WTC11 (cell line): ENCODE results near the gene QSOX2. TPM values are rescaled to one million over a fixed set of nuclear protein-coding genes. Genes with fewer than 3 reads are reported as not detected.

Experiments
- ATAC-seq: fragments of 200-7000 bp; cut with Tn5 transposase; 2 replicates; pipeline ENCODE4 v1.10.0; 2021; ENCODE audit warnings: mild to moderate bottlenecking, moderate library complexity
- CTCF ChIA-PET: fragments of 300-600 bp; sonication (Branson Sonifier 250); formaldehyde crosslinking; loops from one replicate; lab custom pipeline; 2021; ENCODE audit warnings: antibody characterized with exemption; lab: Charles Lee
- POLR2A ChIA-PET: fragments of 350-600 bp; sonication (Branson Sonifier 250); formaldehyde crosslinking; loops from one replicate; lab custom pipeline; 2021; ENCODE audit warnings: antibody characterized with exemption; lab: Charles Lee
- DNase-seq: peaks from one replicate; pipeline ENCODE4 v3.0.0; 2021; ENCODE audit warnings: low spot score
- H3K27ac Mint-ChIP-seq: 2 replicates; pipeline ENCODE4 v1.8.0; 2021; ENCODE audit warnings: mixed read lengths
- H3K27me3 Mint-ChIP-seq: 2 replicates; pipeline ENCODE4 v1.8.0; 2021; ENCODE audit warnings: low read depth, mild to moderate bottlenecking, moderate library complexity, mixed read lengths
- H3K36me3 Mint-ChIP-seq: 2 replicates; pipeline ENCODE4 v1.8.0; 2021; ENCODE audit warnings: mixed read lengths
- H3K4me1 Mint-ChIP-seq: 2 replicates; pipeline ENCODE4 v1.8.0; 2022; ENCODE audit warnings: mixed read lengths
- H3K4me3 Mint-ChIP-seq: 2 replicates; pipeline ENCODE4 v1.8.0; 2021; ENCODE audit warnings: mild to moderate bottlenecking, moderate library complexity, mixed read lengths
- H3K9me3 Mint-ChIP-seq: 2 replicates; pipeline ENCODE4 v1.8.0; 2021; ENCODE audit warnings: mixed read lengths
- CTCF ChIP-seq: fragments of 200-600 bp; IDR thresholded peaks from 2 replicates; pipeline ENCODE4 v1.8.0; 2022; ENCODE audit warnings: antibody characterized with exemption
- ESRRA ChIP-seq: sonication (generic); formaldehyde crosslinking; IDR thresholded peaks from 2 replicates; pipeline ENCODE4 v1.8.1; 2022; ENCODE audit warnings: mild to moderate bottlenecking, missing genetic modification reagents, borderline replicate concordance
- FOXJ3 ChIP-seq: sonication (generic); formaldehyde crosslinking; IDR thresholded peaks from 2 replicates; pipeline ENCODE4 v1.9.0; 2021; ENCODE audit warnings: missing genetic modification reagents, mild to moderate bottlenecking, borderline replicate concordance
- HMGXB4 ChIP-seq: sonication (generic); formaldehyde crosslinking; IDR thresholded peaks from 2 replicates; pipeline ENCODE4 v1.8.1; 2023; ENCODE audit warnings: mild to moderate bottlenecking, moderate library complexity, missing genetic modification reagents
- IRF1 ChIP-seq: sonication (generic); formaldehyde crosslinking; IDR thresholded peaks from 2 replicates; pipeline ENCODE4 v1.8.0; 2023; ENCODE audit warnings: missing genetic modification reagents
- JAZF1 ChIP-seq: fragments of 250-450 bp; sonication (Bioruptor Pico); IDR thresholded peaks from 2 replicates; pipeline ENCODE4 v1.9.0; 2021; ENCODE audit warnings: moderate library complexity, mild to moderate bottlenecking, inconsistent platforms
- MYBL2 ChIP-seq: sonication (generic); formaldehyde crosslinking; IDR thresholded peaks from 2 replicates; pipeline ENCODE4 v1.8.1; 2023; ENCODE audit warnings: mild to moderate bottlenecking, moderate library complexity, missing genetic modification reagents
- PRRX2 ChIP-seq: fragments of 250-450 bp; sonication (Bioruptor Pico); IDR thresholded peaks from 2 replicates; pipeline ENCODE4 v1.8.0; 2021; ENCODE audit warnings: mild to moderate bottlenecking
- RORB ChIP-seq: fragments of 250-450 bp; sonication (Bioruptor Pico); IDR thresholded peaks from 2 replicates; pipeline ENCODE4 v1.9.0; 2021; ENCODE audit warnings: mild to moderate bottlenecking
- SMAD3 ChIP-seq: sonication (generic); formaldehyde crosslinking; IDR thresholded peaks from 2 replicates; pipeline ENCODE4 v1.8.0; 2022; ENCODE audit warnings: missing genetic modification reagents, mild to moderate bottlenecking, borderline replicate concordance
- SOX15 ChIP-seq: fragments of 250-450 bp; sonication (Bioruptor Pico); IDR thresholded peaks from 2 replicates; pipeline ENCODE4 v1.9.0; 2021; ENCODE audit warnings: mild to moderate bottlenecking
- STAT6 ChIP-seq: sonication (generic); formaldehyde crosslinking; conservative IDR thresholded peaks from 2 replicates; pipeline ENCODE4 v1.8.1; 2023; ENCODE audit warnings: mild to moderate bottlenecking, low read depth, missing genetic modification reagents, moderate library complexity
- USF1 ChIP-seq: sonication (generic); formaldehyde crosslinking; IDR thresholded peaks from 2 replicates; pipeline ENCODE4 v1.8.0; 2022; ENCODE audit warnings: mild to moderate bottlenecking, missing genetic modification reagents
- USF2 ChIP-seq: sonication (generic); formaldehyde crosslinking; IDR thresholded peaks from 2 replicates; pipeline ENCODE4 v1.8.1; 2023; ENCODE audit warnings: mild to moderate bottlenecking, missing genetic modification reagents, moderate library complexity
- ZNF219 ChIP-seq: sonication (generic); formaldehyde crosslinking; IDR thresholded peaks from 2 replicates; pipeline ENCODE4 v1.8.0; 2023; ENCODE audit warnings: missing genetic modification reagents, mild to moderate bottlenecking, borderline replicate concordance
- ZNF232 ChIP-seq: sonication (generic); formaldehyde crosslinking; IDR thresholded peaks from 2 replicates; pipeline ENCODE4 v1.8.0; 2022; ENCODE audit warnings: mild to moderate bottlenecking, missing genetic modification reagents
- ZNF263 ChIP-seq: sonication (generic); formaldehyde crosslinking; IDR thresholded peaks from 2 replicates; pipeline ENCODE4 v1.8.1; 2022; ENCODE audit warnings: low read depth, mild to moderate bottlenecking, moderate library complexity, missing genetic modification reagents
- ZNF281 ChIP-seq: sonication (generic); formaldehyde crosslinking; IDR thresholded peaks from 2 replicates; pipeline ENCODE4 v1.8.0; 2023; ENCODE audit warnings: mild to moderate bottlenecking, missing genetic modification reagents
- ZNF416 ChIP-seq: fragments of 250-450 bp; sonication (Bioruptor Pico); IDR thresholded peaks from 2 replicates; pipeline ENCODE4 v1.9.0; 2021; ENCODE audit warnings: mild to moderate bottlenecking, inconsistent platforms
- total RNA-seq: library from RNA; stranded (reverse); gene quantifications from 3 replicates; pipeline ENCODE4 v1.2.3, GENCODE V29; 2021

Gene QSOX2
- total RNA-seq, 1 experiment from 2014 or later, result 33.2 TPM

- ChIA-PET CTCF (interaction anchor here (0.8 to 2.9 kb wide), 5 partner anchors 18 to 147 kb away, joined by 3 to 22 read pairs (median 3); no protein-coding TSS in a partner anchor), POLR2A (no interaction called here)
- no peak overlapping the region for H3K27ac Mint-ChIP-seq
These were observed 40.1 kb upstream of the QSOX2 start for GRCh38 chr9:136285501-136286358.

GRCh38 chr9:136284951-136285350 lies 39.3 kb upstream of the QSOX2 start:
- ChIA-PET CTCF (interaction anchor here (0.7 to 2.9 kb wide), 5 partner anchors 17 to 524 kb away, joined by 3 to 22 read pairs (median 3); no protein-coding TSS in a partner anchor), POLR2A (no interaction called here)
- Mint-ChIP-seq H3K36me3 (no peaks in the 10 kb centered on the region), H3K27ac (no peak overlapping the region), H3K4me1 (peaks cover 7% of the 10 kb centered on the region; the same call in 1 of the 2 replicates), H3K9me3 (peaks cover 3% of the 10 kb centered on the region; the same call in 1 of the 2 replicates), H3K27me3 (no peaks in the 10 kb centered on the region), H3K4me3 (no peak overlapping the region)
- no peak for ATAC-seq
- DNase-seq, result no peak
- TF ChIP-seq IRF1 (CRISPR knock-in tag) (no peak), ZNF416 (no peak), ZNF263 (no peak), SOX15 (CRISPR knock-in tag) (no peak), ESRRA (CRISPR knock-in tag) (no peak), ZNF281 (CRISPR knock-in tag) (no peak), HMGXB4 (CRISPR knock-in tag) (no peak), RORB (no peak), SMAD3 (CRISPR knock-in tag) (no peak), FOXJ3 (no peak), JAZF1 (CRISPR knock-in tag) (no peak), CTCF (no peak)

More at GRCh38 chr9:136285501-136286358, 40.1 kb upstream of the QSOX2 start:
- Mint-ChIP-seq H3K9me3 (no peaks in the 10 kb centered on the region), H3K36me3 (no peaks in the 10 kb centered on the region), H3K4me1 (peaks cover 7% of the 10 kb centered on the region; the same call in 1 of the 2 replicates), H3K4me3 (no peak overlapping the region), H3K27me3 (no peaks in the 10 kb centered on the region)
- DNase-seq (no peak), ATAC-seq (no peak)
- TF ChIP-seq USF2 (CRISPR knock-in tag) (no peak), ESRRA (CRISPR knock-in tag) (no peak), ZNF416 (no peak), MYBL2 (no peak), USF1 (CRISPR knock-in tag) (no peak), ZNF219 (CRISPR knock-in tag) (no peak), PRRX2 (no peak), SMAD3 (CRISPR knock-in tag) (no peak), STAT6 (CRISPR knock-in tag) (no peak), ZNF232 (CRISPR knock-in tag) (no peak)
